NCI-H2081 treated with DMSO at 0.1 percent for 48 hours (cell line): Measurements from ENCODE around the gene SFPQ.
"Not testable (repeated sequence)": the region's sequence is repeated elsewhere in the genome, so short reads cannot be mapped to it uniquely, and the experiment has no call there.

ENCODE experiments used
- DNase-seq: peaks from one replicate; lab custom pipeline; 2025; lab: John Stamatoyannopoulos, UW

The SFPQ gene

DNA sequence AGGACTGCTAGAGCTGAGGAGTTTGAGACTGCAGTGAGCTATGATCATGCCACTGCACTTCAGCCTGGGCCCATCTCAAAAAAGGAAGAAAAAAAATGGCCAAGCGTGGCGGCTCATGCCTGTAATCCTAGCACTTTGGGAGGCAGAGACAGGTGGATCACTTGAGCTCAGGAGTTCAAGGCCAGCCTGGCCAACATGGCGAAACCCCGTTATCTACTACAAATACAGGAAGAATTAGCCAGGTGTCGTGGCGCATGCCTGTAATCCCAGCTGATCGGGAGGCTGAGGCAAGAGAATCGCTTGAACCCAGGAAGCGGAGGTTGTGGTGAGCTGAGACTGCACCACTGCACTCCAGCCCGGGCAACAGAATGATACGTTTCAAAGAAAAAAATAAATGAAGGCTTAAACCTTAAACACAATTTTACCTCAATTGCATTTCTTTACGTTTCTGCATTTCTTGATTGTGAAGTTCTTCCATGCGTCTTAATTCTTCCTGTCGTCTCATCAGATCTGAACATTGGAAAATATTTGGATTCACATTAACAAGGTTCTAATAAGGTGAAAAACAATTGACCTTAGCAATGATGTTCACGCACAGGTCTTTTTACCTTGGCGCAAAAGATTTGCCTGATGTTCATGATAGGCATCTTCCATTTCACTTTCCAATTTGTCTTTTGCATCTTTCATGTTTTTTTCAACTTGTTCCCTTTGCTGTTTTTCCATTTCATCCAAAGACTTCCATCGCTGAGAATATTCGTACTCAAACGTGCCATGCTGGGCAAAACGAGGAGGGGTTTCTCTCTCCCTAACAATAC lies 4.2 kb downstream of the SFPQ start:
- no peak for DNase-seq

DNA sequence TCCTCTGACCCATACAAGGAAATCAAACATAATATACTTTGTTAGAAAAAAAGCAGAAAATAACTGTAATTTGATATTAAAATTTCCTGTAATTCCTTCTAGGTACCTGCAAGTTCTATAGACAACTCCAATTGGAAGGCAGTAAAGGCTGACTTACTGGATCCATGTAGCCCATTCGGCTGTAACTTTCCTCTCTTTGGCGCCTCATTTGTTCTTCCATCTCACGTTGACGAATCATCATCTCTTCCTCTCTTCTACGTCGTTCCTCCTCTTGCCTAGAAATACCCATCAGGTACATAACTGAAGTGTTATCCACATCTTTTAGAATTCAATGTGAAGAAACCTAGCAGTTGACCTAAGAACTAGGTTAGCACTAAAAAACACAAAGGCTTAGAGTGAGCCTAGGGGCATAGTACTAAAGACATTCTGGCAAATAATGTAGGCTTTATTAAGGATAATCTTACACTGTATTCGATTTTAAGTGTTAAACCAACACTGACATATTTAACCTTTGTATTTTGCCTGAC lies 5.1 kb downstream of the SFPQ start:
- DNase-seq: no peak

DNA sequence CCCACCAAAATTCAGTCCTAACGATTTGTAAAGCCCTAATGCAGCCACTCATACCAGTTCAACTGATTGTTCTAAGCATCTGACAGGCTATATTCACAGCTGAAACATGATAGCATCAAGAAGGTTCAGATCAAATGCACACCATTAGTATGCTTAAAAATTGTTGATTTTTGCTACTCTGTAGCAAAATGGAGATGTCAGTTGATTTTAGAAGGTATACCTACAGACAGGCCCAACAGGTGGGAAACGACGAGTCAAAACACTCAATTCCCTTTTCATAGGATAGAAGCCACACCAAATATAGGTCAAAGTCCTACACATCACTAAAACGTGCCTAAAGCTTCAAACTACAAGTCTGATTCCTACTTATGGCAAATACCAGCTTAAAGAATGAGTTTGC lies 6.7 kb downstream of the SFPQ start:
- no peak for DNase-seq

DNA sequence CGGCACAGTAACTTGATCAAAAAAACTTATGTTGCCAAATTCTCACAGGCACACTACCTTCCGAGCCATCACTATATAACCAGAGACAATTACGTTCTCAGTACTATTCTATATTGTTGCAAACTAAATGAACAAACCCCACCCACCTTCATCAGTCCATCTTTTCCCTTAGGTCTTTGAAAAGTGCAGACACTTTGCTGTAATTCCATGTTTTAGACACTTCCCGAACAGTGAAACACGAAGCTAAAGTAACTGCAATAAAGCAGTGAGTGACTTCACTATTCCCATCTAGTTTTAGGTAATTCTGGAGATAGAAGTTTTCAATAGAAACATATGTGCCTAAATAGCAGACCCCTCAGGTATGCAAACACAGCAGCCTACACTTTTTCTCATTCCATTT lies 7.7 kb downstream of the SFPQ start:
- no peak for DNase-seq

DNA sequence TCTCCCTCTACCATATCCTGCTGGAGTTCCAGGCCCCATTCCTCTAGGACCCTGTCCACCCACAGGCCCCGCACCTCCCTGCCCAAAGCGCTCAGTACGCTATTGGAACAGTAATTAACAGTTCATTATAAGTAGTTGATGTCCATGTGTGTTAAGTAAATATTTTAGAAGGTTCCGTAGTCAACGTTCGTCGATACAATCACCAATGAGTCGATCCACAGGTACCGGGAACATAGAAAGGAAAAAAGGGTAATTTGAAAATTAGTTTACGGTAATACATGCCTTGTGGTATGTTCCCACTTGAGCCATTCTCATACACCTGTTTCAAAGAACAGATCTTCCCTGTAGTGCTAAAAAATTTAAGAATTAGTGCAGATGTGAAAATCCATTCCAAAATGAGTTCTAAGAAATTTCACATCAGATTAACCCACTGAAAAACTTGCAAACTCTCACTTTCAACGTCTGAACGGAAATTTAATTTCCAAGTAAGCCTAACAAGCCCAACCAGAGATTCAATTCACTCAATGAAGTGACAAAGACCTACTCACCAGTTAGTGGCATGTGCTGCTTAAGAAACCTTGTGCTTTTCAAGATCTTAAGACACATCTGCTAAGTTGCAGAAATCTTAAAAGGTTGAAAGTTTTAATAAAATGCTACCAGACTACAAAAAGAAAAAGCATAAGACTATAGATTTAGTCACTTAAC lies 8.3 kb downstream of the SFPQ start:
- DNase-seq: no peak

DNA sequence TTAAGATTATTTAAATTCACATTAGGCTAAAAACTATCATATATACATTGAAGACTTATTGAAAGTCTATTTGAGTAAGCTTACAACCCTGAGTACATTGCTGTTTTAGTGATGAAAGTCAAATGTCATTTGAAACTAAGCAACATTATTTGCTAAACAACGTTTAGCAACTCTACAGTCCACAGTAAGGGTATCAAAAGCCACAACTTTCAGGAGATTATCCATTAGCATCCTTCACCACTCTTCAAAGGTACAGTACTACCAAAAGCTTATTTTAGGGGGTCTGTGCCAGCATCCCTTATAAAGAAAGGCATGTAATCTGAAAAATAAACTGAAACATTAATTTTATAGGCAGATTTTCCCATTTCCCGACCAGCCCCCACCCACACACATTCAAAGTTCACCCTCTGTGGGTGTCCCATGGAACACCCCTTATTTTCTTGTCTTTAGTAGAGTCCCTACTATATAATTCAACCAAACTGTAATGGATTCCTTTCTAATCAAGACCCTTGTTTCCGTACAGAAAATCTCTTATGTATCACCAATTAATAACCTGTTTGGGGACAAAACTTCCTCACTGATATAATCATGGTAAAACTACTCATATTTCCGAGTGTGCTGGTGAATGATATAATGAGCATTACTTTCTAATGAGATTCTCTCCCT lies 11.0 kb downstream of the SFPQ start:
- no peak for DNase-seq

DNA sequence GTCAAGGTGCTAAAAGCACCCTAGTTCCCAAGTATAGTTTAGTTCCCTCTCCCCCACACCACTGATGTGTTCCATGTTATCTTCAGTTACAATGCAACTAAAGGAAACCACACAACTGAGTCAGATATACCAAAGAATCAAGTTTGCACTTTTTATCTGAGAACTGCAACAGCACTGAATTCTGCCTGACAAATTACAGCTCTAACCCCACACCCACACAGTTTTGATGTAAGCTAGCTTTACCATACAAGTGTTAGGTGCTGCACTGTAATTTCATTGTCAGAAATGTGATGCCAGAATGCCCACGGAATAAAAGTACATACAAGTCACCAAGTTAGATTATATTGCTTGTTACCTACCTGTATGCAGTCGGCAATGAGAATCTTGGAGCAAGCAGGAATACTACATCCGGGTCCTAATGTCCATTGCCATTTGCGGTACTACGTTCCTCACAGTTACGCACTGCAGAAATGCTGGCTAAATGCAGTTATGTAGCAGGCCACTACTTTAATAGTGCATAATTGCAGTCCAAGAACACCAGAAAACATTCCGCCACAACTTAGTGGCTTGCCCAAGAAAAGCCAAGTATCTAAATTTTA lies 12.1 kb downstream of the SFPQ start:
- no peak for DNase-seq

DNA sequence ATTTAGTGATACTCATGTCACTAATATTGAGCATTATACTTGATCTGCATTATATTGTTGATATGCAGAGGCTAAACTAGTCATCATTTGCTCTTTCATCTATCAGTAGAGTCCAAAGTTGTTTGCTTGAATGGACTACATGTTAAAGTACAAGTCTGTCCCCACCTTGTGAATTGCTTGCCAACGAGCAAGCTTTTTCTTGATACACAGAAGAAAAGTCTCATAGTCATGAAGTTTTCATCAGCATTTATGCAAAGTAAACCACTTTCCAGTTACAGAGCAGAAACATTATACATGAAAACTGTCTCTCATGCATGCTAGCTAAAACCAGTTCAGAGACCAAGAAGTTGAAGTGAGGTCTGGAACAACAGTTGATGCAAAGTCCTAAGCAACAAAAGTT lies 13.0 kb downstream of the SFPQ start:
- DNase-seq: no peak

DNA sequence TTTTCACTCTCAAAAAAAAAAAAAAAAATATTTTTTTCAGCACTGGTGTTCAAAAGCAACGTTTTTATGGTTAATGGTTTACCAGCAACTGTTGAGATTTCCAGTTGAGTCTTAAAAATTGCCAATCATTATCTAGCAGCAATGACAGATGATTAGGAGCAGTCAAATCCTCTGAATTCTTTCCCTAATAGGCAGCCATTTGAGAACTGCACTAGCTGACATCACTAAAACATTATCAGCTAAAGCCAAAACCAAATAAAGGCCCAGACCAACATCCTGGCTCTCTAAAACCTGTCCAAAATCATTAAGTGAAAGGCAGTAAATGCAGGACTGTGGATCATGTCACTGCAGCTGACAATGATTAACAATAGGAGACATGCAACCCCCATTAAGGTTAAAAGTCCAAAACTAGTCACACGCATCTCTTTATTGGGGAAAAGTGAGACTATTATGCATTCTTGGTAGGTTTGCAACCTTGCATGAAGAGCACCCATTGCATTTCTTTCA lies 14.0 kb downstream of the SFPQ start:
- DNase-seq: no peak

DNA sequence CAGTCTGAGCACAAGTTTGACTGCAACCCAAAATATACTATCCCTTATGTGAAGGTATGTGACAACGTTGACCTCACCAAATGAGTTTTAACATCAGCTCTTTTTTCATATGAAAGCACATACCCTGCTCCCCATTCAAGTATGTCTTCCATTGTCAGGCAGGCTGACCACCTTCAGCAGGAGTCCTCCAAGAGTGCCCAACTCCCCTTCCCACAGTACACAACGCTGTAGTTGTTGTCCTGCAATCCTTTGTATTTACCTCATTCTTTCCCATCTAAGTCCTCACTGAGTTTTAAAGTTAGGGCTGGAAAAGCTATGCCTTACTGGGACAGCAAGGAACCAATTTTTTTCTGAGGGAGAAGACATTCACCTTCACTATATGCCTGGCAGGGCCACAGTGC lies 14.7 kb downstream of the SFPQ start:
- DNase-seq: no peak

DNA sequence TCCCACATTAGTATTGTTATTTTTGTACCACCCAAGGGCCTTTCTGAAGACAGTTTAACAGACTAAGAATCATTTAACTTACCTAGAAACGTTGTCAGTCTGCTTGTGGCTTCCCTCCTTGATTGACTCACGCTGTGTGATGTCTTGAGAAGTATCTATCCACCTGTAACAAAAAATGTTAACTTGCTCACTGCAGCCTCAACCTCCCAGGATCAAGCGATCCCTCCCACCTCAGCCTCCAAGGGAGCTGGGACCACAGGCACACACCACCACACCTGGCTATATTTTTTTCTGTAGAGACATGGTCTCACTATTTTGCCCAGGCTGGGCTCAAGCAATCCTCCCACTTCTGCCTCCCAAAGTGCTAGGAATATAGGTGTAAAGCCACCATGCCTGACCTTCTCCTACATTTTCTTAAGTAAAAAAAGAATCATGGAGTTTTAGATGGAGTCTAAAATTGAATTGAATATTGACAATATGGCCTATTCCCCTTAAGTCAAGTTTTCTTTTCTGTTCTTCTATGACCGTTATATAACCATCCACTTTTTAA lies 15.6 kb downstream of the SFPQ start:
- DNase-seq: no peak

DNA sequence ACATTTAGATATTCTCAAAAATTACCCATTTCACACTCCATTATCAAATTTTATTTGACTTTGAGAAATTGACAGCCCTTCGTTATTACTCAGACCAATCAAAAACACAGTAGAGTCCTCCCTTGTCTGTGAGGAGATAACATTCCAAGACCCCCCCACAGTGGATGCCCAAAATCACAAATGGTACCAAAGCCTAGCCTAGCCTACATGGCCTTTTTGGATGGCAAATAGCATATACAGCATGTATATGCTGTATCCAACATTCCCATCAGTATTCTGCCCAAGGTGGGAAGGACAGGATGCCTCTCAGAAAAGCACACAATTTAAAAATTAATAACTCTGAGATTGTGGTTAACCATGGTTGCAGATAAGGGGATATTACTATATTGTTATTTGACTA lies 17.3 kb downstream of the SFPQ start:
- no peak for DNase-seq

DNA sequence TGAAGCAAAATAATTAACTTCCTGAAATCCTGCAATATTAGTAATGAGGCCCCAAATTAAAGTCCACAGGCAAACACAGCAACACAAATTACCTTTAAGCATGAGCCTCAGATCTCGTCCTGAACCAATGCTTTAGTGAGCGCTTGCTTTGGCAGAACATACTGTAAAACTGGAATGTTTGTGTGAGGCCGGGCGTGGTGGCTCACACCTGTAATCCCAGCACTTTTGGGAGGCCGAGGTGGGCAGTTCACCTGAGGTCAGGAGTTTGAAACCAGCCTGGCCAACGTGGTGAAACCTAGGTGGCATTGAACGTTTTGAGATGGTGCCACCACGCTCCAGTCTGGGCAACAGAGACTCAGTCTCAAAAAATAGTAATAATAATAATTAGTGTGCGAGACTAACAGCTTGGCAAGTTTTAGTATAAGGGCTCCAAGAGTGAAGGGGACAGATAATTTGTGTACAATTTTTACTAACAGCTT lies 17.8 kb downstream of the SFPQ start:
- no peak for DNase-seq

DNA sequence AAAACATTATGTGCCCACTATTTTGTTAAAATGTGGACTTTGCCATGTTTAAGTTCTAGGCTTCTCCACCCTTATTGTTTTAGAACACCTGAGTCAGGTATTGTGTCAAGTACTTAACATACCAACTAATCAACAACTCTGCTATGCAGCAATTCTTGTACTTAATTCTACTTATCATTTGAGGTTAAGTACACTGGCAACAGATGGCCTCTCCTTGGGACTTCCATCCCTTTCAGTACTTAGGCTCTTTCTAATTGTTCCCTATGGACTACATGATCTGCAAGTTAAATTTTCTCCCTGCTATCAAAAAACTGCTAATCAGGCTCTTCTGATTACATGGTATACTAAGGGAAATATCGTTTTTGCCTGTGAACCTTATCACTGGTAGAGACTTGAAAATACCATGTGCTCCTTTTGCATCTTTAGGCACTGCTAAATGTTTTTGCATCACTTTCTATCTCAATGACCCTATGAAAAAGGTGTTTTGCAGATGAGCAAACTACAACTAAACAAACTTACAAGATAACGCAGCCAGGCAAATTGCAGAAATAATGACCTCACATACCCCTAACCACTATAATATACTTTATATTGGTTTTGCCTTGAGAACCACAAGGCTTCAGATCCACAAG lies 18.9 kb downstream of the SFPQ start:
- no peak for DNase-seq

DNA sequence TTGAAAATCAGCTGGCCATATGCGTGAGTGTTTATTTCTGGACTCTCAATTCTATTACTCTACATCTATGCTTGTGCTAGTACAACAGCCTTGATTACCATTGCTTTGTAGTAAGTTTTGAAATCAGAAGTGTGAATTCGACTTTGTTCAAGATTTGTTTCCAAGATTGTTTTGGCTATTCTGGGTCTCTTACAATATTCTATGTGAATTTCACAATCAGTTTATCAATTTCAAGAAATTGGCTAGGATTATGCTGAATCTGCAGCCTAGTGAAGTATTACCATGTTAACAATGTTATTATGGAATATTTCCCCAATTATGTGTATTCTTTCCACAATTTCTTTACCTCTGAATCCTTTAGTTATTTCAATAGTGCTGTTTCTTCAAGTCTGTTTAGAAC lies 19.5 kb downstream of the SFPQ start:
- DNase-seq: no peak

DNA sequence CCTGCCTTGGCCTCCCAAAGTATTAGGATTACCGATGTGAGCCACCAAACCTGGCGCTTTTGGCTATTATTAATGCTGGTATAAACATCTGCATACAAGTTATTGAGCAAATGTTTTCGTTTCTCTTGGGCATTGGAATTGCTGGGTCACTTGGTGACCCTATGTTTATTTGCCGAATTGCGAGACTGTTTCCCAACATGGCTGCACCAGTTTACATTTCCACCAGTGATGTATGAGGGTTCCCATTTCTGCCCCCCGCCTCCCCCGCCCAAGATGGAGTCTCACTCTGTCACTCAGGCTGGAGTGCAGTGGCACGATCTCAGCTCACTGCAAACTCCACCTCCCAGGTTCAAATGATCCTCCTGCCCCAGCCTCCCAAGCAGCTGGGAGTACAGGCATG lies 20.9 kb downstream of the SFPQ start:
- DNase-seq: no peak

DNA sequence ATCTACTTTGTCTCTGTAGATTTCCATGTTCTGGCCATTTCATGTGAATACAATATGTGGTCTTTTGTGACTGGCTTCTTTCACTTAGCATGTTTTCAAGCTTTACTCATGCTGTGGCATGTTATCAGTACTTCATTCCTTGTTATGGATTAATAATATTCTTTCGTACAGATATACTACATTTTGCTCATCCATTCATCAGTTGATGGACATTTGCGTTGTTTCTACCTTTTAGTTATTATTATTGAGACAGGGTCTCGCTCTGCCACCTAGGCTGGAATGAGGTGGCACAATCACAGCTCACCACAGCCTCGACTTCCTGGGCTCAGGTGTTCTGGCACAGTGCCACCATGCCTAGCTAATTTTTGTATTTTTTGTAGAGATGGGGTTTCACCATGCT lies 21.4 kb downstream of the SFPQ start:
- no peak for DNase-seq

DNA sequence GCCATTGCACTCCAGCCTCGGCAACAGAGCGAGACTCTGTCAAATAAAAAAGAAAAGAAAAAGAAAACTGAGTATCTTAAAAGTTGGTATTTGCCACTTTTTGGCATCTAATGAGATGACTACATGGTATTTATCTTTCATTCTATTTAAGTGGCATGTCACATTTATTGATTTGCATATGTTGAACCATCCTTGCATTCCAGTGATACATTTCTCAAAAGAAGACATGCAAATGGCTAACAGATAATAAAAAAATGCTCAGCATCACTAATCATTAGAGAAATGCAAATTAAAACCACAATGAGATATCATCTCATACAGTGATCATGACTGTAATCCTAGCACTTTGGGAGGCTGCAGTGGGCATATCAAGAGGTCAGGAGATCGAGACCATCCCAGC lies 28.1 kb downstream of the SFPQ start:
- no peak for DNase-seq

DNA sequence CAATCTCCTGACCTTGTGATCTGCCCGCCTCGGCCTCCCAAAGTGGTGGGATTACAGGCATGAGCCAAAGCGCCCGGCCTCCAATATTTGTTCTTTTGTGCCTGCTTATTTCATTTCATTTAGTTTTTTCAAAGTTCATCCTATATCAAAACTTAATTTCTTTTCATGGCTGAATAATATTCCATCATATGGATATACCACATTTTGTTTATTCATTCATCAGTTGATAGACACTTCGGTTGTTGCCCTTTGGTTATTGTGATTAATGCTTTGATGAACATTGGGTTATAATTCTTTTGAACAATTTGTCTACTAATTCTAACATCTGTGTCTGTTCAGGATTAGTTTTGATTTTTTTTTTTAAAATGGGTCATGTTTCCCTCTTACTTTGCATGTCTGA lies 41.7 kb downstream of the SFPQ start:
- DNase-seq: no peak

DNA sequence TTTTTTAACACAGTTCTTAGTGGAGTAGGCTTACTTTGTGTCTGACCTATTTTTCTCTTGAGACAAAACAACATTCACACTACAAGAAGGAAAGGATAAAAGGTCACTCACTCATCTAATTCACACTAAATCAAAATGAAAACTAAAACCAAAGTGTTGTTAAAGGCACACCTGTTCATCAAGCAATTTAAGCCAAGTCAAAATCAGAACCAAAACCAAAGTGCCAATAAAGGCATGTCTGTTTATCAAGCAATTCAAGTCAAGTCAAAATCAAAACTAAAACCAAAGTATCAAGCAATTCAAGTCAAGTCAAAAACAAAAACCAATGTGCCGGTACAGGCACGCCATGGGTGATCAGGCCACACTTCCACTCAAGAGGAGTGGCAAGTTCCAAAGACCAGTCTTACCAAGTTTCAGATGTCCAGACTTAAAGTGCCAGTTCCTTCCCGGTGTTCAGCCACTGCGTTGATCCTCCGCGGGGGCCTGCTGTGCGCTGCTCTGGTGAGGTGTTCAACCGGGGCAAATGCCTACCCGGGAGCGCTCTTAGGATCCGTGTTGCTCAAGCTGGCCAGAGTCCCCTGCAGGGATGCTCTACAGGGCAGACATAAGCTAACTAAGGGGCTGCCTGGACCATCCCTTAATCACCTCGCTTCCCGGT lies 46.9 kb downstream of the SFPQ start:
- DNase-seq: not testable (repeated sequence)
